Transverse colon (tissue), 4 donors: ENCODE data around the gene APMAP.

ENCODE experiments used
- CTCF ChIP-seq, 5 experiments: fragments of 200-600 bp in 3 of 5; fragments of 450-650 bp in 2 of 5; sonication (generic) in 3 of 5; IDR thresholded peaks; 1 replicate in 2 of 5; 2 replicates in 3 of 5; pipeline ENCODE4 v1.5.1; 2016 to 2017; ENCODE audit warnings: antibody characterized with exemption in 5 of 5, inconsistent platforms in 3 of 5, mild to moderate bottlenecking in 2 of 5, moderate library complexity in 1 of 5
- EP300 ChIP-seq: sonication (generic); formaldehyde crosslinking; IDR thresholded peaks from one replicate; pipeline ENCODE4 v1.6.1; 2017; ENCODE audit warnings: antibody characterized with exemption, low read depth
- POLR2A ChIP-seq: fragments of 450-650 bp; IDR thresholded peaks from one replicate; pipeline ENCODE4 v1.6.1; 2016; ENCODE audit warnings: antibody characterized with exemption, mild to moderate bottlenecking, moderate library complexity
- POLR2AphosphoS5 ChIP-seq, 3 donors: sonication (generic); formaldehyde crosslinking; IDR thresholded peaks; one replicate each; pipeline ENCODE4 v1.6.1; 2016; ENCODE audit warnings: antibody characterized with exemption in 3 of 3

DNA sequence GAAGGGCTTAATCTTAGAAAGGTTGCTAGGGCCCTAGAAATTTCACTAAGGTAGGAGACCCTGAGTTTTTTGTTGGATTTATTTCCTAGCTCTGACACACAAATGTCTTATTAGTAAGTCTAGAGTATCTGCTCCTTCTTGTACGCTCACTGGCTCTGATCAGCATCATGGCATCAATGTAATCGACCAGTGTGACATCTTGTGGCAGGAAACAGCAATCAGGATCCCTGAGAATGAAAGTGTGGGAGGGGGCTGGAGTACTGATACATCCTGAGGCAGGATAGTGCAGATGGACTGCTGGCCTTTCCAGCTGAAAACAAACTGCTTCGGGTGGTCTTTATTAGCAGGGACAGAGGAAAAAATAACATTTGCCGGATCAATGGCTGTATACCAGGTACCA lies 53.5 kb downstream of the APMAP start:
- TF ChIP-seq POLR2A (no peak), CTCF (IDR thresholded peaks at IDR 0.05) (no peak), POLR2AphosphoS5 (IDR thresholded peaks at IDR 0.05) (no peak), EP300 (no peak)
